PC-9 (cell line): ENCODE measurements around the gene STARD13. TPM values are rescaled to one million over a fixed set of nuclear protein-coding genes. Genes with fewer than 3 reads are reported as not detected.

Experiments
- BruUV-seq: library from RNA; stranded (reverse); fragments of 400-500 nt; replicated peaks from 2 replicates; lab custom pipeline; 2021; lab: Mats Ljungman, UMichigan
- CTCF ChIA-PET: fragments of 300-600 bp; sonication (Branson Sonifier 250); formaldehyde crosslinking; loops from one replicate; lab custom pipeline; 2022; ENCODE audit warnings: antibody characterized with exemption; lab: Charles Lee
- POLR2A ChIA-PET: fragments of 300-600 bp; sonication (Branson Sonifier 250); formaldehyde crosslinking; loops from one replicate; lab custom pipeline; 2022; ENCODE audit warnings: antibody characterized with exemption; ENCODE audit not compliant: unreplicated experiment; lab: Charles Lee
- DNase-seq, 2 experiments: peaks; one replicate each; pipeline versions ENCODE4 v3.0.0 to v3.0.0-alpha.2; 2015 to 2022; ENCODE audit warnings: mixed read lengths in 1 of 2
- H2AFZ ChIP-seq: fragments of 200-600 bp; sonication (generic); 2 replicates; pipeline ENCODE4 v1.8.1; 2017; ENCODE audit warnings: antibody characterized with exemption
- H3F3A ChIP-seq: fragments of 200-600 bp; sonication (generic); 2 replicates; pipeline ENCODE4 v1.8.1; 2017; ENCODE audit warnings: antibody characterized with exemption, mild to moderate bottlenecking, low read depth; ENCODE audit not compliant: insufficient read depth
- H3K27ac ChIP-seq: fragments of 200-600 bp; sonication (generic); 2 replicates; pipeline ENCODE4 v1.6.1; 2016; ENCODE audit warnings: mixed run types
- H3K27me3 ChIP-seq: fragments of 200-600 bp; sonication (generic); 2 replicates; pipeline ENCODE4 v1.6.1; 2016; ENCODE audit warnings: low read depth, mixed run types; ENCODE audit not compliant: insufficient read depth
- H3K36me3 ChIP-seq: fragments of 200-600 bp; sonication (generic); 2 replicates; pipeline ENCODE4 v1.6.1; 2016; ENCODE audit warnings: low read depth, mixed run types
- H3K4me1 ChIP-seq: fragments of 200-600 bp; sonication (generic); replicated peaks from 2 replicates; pipeline ENCODE4 v1.6.1; 2016; ENCODE audit warnings: mixed run types; ENCODE audit not compliant: insufficient read depth
- H3K4me2 ChIP-seq: fragments of 200-600 bp; sonication (generic); 2 replicates; pipeline ENCODE4 v1.6.1; 2017; ENCODE audit warnings: mixed run types
- H3K4me3 ChIP-seq: fragments of 200-600 bp; sonication (generic); 2 replicates; pipeline ENCODE4 v1.6.1; 2016; ENCODE audit warnings: mixed run types
- H3K79me2 ChIP-seq: fragments of 200-600 bp; sonication (generic); 2 replicates; pipeline ENCODE4 v1.6.1; 2017; ENCODE audit warnings: low read depth, mixed run types
- H3K9me2 ChIP-seq: fragments of 200-600 bp; sonication (generic); 2 replicates; pipeline ENCODE4 v1.8.1; 2017; ENCODE audit warnings: mild to moderate bottlenecking; ENCODE audit not compliant: insufficient read depth
- H3K9me3 ChIP-seq: fragments of 200-600 bp; sonication (generic); 2 replicates; pipeline ENCODE4 v1.8.1; 2016; ENCODE audit warnings: low read depth; ENCODE audit not compliant: insufficient read depth
- H4K20me1 ChIP-seq: fragments of 200-600 bp; sonication (generic); 2 replicates; pipeline ENCODE4 v1.8.1; 2017; ENCODE audit not compliant: insufficient read depth
- CTCF ChIP-seq: fragments of 200-600 bp; sonication (generic); conservative IDR thresholded peaks from 2 replicates; pipeline ENCODE4 v1.6.1; 2017; ENCODE audit warnings: mixed run types, antibody characterized with exemption, mild to moderate bottlenecking, moderate library complexity
- EZH2 ChIP-seq: fragments of 200-600 bp; sonication (generic); IDR thresholded peaks from 2 replicates; pipeline ENCODE4 v1.8.0; 2017; ENCODE audit warnings: antibody characterized with exemption, low read depth
- intact Hi-C: fragments of 100-400 bp; cut with micrococcal nuclease; formaldehyde crosslinking; loops from one replicate; pipeline ENCODE4 v1.10.0; 2022; ENCODE audit not compliant: unreplicated experiment
- total RNA-seq: library from RNA; stranded (reverse); gene quantifications from 2 replicates; pipeline ENCODE4 v1.2.3, GENCODE V29; 2021

The STARD13 gene
- total RNA-seq, 1 experiment from 2014 or later, result 19.6 TPM

GRCh38 chr13:33150662-33151061 is 134.9 kb downstream of the STARD13 start:
- BruUV-seq, result no TSS peak
- H3K36me3 ChIP-seq, result no peaks in the 10 kb centered on the region; the same call in 1 of the 2 replicates
- H4K20me1 ChIP-seq, result no peaks in the 10 kb centered on the region
- CTCF ChIA-PET, result no interaction called here
- peak overlapping the region; percentile 83; the same call in 1 of the 2 replicates for H3K27ac ChIP-seq
- H3K9me2 ChIP-seq, result no peaks in the 10 kb centered on the region
- POLR2A ChIA-PET, result no interaction called here
- H3K4me2 ChIP-seq, result no peak overlapping the region
- no peak for TF ChIP-seq EZH2
- no peak for TF ChIP-seq CTCF
- H3K9me3 ChIP-seq, result no peaks in the 10 kb centered on the region
- no peak overlapping the region for H2AFZ ChIP-seq
- peaks cover 17% of the 10 kb centered on the region; the same call in 1 of the 2 replicates for H3F3A ChIP-seq
- intact Hi-C loops, result no loop called here
- H3K4me3 ChIP-seq, result no peak overlapping the region
- peaks cover 41% of the 10 kb centered on the region for H3K4me1 ChIP-seq
- no peaks in the 10 kb centered on the region for H3K27me3 ChIP-seq
- no peak for DNase-seq
- H3K79me2 ChIP-seq, result peaks cover 4% of the 10 kb centered on the region; the same call in 1 of the 2 replicates

- DNase-seq, result no peak
Observed at GRCh38 chr13:33150126-33150525, 135.4 kb downstream of the STARD13 start.

GRCh38 chr13:33147832-33148231 is 137.7 kb downstream of the STARD13 start:
- Histone ChIP-seq H3K27ac (no peak overlapping the region), H3K4me2 (no peak overlapping the region), H3K9me2 (no peaks in the 10 kb centered on the region), H3K9me3 (0 out of 2 replicates have a peak, but pooled peaks cover 6% of the 10 kb centered on the region), H4K20me1 (no peaks in the 10 kb centered on the region), H2AFZ (no peak overlapping the region), H3K79me2 (peaks cover 4% of the 10 kb centered on the region; the same call in 1 of the 2 replicates), H3K4me1 (peaks cover 24% of the 10 kb centered on the region), H3K4me3 (no peak overlapping the region), H3K27me3 (no peaks in the 10 kb centered on the region), H3K36me3 (no peaks in the 10 kb centered on the region; the same call in 1 of the 2 replicates), H3F3A (peaks cover 13% of the 10 kb centered on the region; the same call in 1 of the 2 replicates)
- intact Hi-C loops, result no loop called here
- ChIA-PET CTCF (no interaction called here), POLR2A (interaction anchor here (0.6 kb wide), 1 partner anchor 393 kb away, joined by 3 read pairs; no protein-coding TSS in a partner anchor)
- no peak for DNase-seq
- BruUV-seq, result no TSS peak
- TF ChIP-seq EZH2 (no peak), CTCF (no peak)

More at GRCh38 chr13:33150126-33150525, 135.4 kb downstream of the STARD13 start:
- no peak overlapping the region for H3K4me3 ChIP-seq
- peaks cover 17% of the 10 kb centered on the region; the same call in 1 of the 2 replicates for H3F3A ChIP-seq
- H3K79me2 ChIP-seq, result peaks cover 4% of the 10 kb centered on the region; the same call in 1 of the 2 replicates
- H3K36me3 ChIP-seq, result no peaks in the 10 kb centered on the region; the same call in 1 of the 2 replicates
- H3K27ac ChIP-seq, result no peak overlapping the region
- CTCF ChIA-PET, result no interaction called here
- POLR2A ChIA-PET, result no interaction called here
- no peak overlapping the region for H2AFZ ChIP-seq
- peaks cover 41% of the 10 kb centered on the region for H3K4me1 ChIP-seq
- no peaks in the 10 kb centered on the region for H4K20me1 ChIP-seq
- intact Hi-C loops, result no loop called here
- no TSS peak for BruUV-seq
- H3K9me3 ChIP-seq, result no peaks in the 10 kb centered on the region
- no peaks in the 10 kb centered on the region for H3K27me3 ChIP-seq
- no peaks in the 10 kb centered on the region for H3K9me2 ChIP-seq
- H3K4me2 ChIP-seq, result no peak overlapping the region
- TF ChIP-seq EZH2 (no peak), CTCF (no peak)
